OCI-LY7 (cell line): Measurements from ENCODE around the gene THYN1.

Experiments
- EZH2phosphoT487 ChIP-seq: fragments of 200-600 bp; sonication (generic); IDR thresholded peaks from 2 replicates; pipeline ENCODE4 v1.6.1; 2018; ENCODE audit warnings: low read depth, borderline replicate concordance, mild to moderate bottlenecking, mixed run types, antibody characterized with exemption, low read length, moderate library complexity, mixed read lengths
- TF ChIP-seq, protein P1 (sequence below): fragments of 200-600 bp; sonication (generic); conservative IDR thresholded peaks from 2 replicates; pipeline ENCODE4 v1.5.1; 2014; ENCODE audit warnings: mild to moderate bottlenecking, antibody characterized with exemption, low read length, moderate library complexity, mixed read lengths

GRCh38 chr11:134290646-134291045, 37.5 kb upstream of the THYN1 start:
- TF ChIP-seq, protein P1, sequence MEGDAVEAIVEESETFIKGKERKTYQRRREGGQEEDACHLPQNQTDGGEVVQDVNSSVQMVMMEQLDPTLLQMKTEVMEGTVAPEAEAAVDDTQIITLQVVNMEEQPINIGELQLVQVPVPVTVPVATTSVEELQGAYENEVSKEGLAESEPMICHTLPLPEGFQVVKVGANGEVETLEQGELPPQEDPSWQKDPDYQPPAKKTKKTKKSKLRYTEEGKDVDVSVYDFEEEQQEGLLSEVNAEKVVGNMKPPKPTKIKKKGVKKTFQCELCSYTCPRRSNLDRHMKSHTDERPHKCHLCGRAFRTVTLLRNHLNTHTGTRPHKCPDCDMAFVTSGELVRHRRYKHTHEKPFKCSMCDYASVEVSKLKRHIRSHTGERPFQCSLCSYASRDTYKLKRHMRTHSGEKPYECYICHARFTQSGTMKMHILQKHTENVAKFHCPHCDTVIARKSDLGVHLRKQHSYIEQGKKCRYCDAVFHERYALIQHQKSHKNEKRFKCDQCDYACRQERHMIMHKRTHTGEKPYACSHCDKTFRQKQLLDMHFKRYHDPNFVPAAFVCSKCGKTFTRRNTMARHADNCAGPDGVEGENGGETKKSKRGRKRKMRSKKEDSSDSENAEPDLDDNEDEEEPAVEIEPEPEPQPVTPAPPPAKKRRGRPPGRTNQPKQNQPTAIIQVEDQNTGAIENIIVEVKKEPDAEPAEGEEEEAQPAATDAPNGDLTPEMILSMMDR: no peak
- TF ChIP-seq EZH2phosphoT487: no peak
